Endodermal cell (in vitro differentiated cells): ENCODE data around the gene LOXL3. TPM values are rescaled to one million over a fixed set of nuclear protein-coding genes. Genes with fewer than 3 reads are reported as not detected.

Experiments used
- DNase-seq: peaks from one replicate; pipeline ENCODE4 v3.0.0-alpha.2; 2017
- H3K27ac ChIP-seq: 2 replicates; pipeline ENCODE4 v1.5.1; 2013; ENCODE audit warnings: mild to moderate bottlenecking, low read depth, low read length, moderate library complexity
- H3K27me3 ChIP-seq: 2 replicates; pipeline ENCODE4 v1.6.1; 2013; ENCODE audit warnings: mild to moderate bottlenecking, low read length, moderate library complexity; ENCODE audit not compliant: insufficient read depth, control insufficient read depth, poor library complexity, severe bottlenecking
- H3K36me3 ChIP-seq: 2 replicates; pipeline ENCODE4 v1.7.0; 2013; ENCODE audit warnings: mild to moderate bottlenecking, low read length, moderate library complexity; ENCODE audit not compliant: control insufficient read depth, insufficient read depth
- H3K4me1 ChIP-seq: one replicate; pipeline ENCODE4 v1.7.0; 2013; ENCODE audit warnings: low read length; ENCODE audit not compliant: control insufficient read depth, insufficient read depth
- H3K4me3 ChIP-seq: 2 replicates; pipeline ENCODE4 v1.5.1; 2013; ENCODE audit warnings: mild to moderate bottlenecking, low read length, moderate library complexity
- H3K9ac ChIP-seq: 2 replicates; pipeline ENCODE4 v1.6.1; 2013; ENCODE audit warnings: mild to moderate bottlenecking, low read length, moderate library complexity; ENCODE audit not compliant: poor library complexity, severe bottlenecking; ENCODE audit errors: extremely low read depth
- H3K9me3 ChIP-seq: 2 replicates; pipeline ENCODE4 v1.6.1; 2013; ENCODE audit warnings: mild to moderate bottlenecking, low read length, moderate library complexity; ENCODE audit not compliant: control insufficient read depth
- H3K27ac Mint-ChIP-seq: 2 replicates; pipeline ENCODE4 v1.8.0; 2020; ENCODE audit warnings: mixed read lengths
- H3K27me3 Mint-ChIP-seq: 2 replicates; pipeline ENCODE4 v1.8.0; 2021; ENCODE audit warnings: mild to moderate bottlenecking, mixed read lengths; ENCODE audit not compliant: insufficient read depth
- H3K36me3 Mint-ChIP-seq: 2 replicates; pipeline ENCODE4 v1.8.0; 2020; ENCODE audit warnings: low read depth, mixed read lengths
- H3K4me1 Mint-ChIP-seq: 2 replicates; pipeline ENCODE4 v1.8.0; 2020; ENCODE audit warnings: mixed read lengths
- H3K4me3 Mint-ChIP-seq: 2 replicates; pipeline ENCODE4 v1.8.0; 2020; ENCODE audit warnings: mild to moderate bottlenecking, moderate library complexity, mixed read lengths
- H3K9me3 Mint-ChIP-seq: 2 replicates; pipeline ENCODE4 v1.8.0; 2020; ENCODE audit warnings: mild to moderate bottlenecking, mixed read lengths
- WGBS, 2 experiments: methylation state at CpG; one replicate each; pipeline versions ENCODE4 v1.1.5 to v1.1.7; 2013; ENCODE audit warnings: missing lambda C conversion rate in 2 of 2, mixed read lengths in 1 of 2; ENCODE audit not compliant: insufficient coverage in 1 of 2, insufficient read length in 1 of 2; 5-methylcytosine and 5-hydroxymethylcytosine counted together
- total RNA-seq, 2 donors: library from RNA; stranded (reverse); fragmentation: NEBNext Ultra II Directional in 1 of 2; extraction: Animal tissue kit (Norgen Biotek cat#: 25700) in 1 of 2; gene quantifications; 2 replicates in 1 of 2; 3 replicates in 1 of 2; pipeline ENCODE4 v1.2.1, GENCODE V29; 2021
- TF ChIP-seq, protein P1 (sequence below): fragments of 200-600 bp; sonication (generic); conservative IDR thresholded peaks from 2 replicates; pipeline ENCODE4 v1.5.0; 2021; ENCODE audit warnings: antibody characterized with exemption, mild to moderate bottlenecking

LOXL3 gene
- total RNA-seq, 2 donors from 2014 or later = 5.4 to 7.6 TPM

DNA sequence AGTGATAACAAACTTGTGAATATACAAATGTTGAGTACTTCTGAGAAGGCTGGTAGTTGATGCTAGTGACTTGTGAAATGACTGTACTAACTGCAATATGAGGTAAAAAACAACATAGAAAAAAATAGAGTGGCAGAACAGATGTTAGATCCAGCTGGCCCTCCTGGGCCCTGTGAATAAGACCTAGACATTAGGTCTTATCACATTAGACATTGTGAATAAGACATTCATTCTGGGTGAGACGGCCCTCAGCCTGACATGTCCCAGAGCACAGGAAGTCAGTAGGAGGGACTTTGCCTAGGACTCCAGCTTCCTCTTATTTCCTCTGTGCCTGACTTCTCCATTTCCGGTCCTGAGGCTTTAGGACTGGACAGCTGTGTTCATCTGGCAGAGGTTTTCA is 23.7 kb upstream of the LOXL3 start:
- no peaks in the 10 kb centered on the region for H3K9me3 ChIP-seq
- Mint-ChIP-seq H3K9me3 (no peaks in the 10 kb centered on the region), H3K27me3 (peaks cover 14% of the 10 kb centered on the region), H3K4me3 (no peak overlapping the region), H3K27ac (no peak overlapping the region), H3K36me3 (no peaks in the 10 kb centered on the region), H3K4me1 (no peaks in the 10 kb centered on the region)
- peaks cover 45% of the 10 kb centered on the region for H3K27me3 ChIP-seq
- DNase-seq = no peak
- TF ChIP-seq, protein P1, sequence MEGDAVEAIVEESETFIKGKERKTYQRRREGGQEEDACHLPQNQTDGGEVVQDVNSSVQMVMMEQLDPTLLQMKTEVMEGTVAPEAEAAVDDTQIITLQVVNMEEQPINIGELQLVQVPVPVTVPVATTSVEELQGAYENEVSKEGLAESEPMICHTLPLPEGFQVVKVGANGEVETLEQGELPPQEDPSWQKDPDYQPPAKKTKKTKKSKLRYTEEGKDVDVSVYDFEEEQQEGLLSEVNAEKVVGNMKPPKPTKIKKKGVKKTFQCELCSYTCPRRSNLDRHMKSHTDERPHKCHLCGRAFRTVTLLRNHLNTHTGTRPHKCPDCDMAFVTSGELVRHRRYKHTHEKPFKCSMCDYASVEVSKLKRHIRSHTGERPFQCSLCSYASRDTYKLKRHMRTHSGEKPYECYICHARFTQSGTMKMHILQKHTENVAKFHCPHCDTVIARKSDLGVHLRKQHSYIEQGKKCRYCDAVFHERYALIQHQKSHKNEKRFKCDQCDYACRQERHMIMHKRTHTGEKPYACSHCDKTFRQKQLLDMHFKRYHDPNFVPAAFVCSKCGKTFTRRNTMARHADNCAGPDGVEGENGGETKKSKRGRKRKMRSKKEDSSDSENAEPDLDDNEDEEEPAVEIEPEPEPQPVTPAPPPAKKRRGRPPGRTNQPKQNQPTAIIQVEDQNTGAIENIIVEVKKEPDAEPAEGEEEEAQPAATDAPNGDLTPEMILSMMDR = no peak
- H3K9ac ChIP-seq = no peak overlapping the region
- H3K4me1 ChIP-seq = no peaks in the 10 kb centered on the region
- H3K27ac ChIP-seq = no peak overlapping the region
- H3K4me3 ChIP-seq = no peak overlapping the region
- H3K36me3 ChIP-seq = no peaks in the 10 kb centered on the region
- 88 to 100% methylated on average over 2 of the region's 2 CpGs for WGBS, 2 experiments

DNA sequence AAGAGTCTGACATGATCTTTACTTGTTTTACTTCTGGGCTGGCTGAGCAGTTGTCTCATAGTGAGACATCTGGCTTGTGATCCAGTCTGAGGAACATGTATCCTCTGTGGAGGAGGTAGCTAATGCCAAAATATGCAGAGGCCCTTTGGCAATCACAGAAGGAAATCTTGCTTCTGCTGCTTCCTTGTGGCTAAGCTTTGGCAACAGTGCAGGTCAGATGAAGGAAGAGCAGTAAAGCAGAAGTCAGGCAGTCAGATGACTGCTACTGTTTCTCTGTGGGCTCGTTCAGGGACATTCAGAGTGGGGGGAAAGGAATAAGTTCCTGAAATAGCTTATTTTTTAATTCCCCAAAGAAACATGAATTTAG is 23.1 kb upstream of the LOXL3 start:
- peaks cover 14% of the 10 kb centered on the region for H3K27me3 Mint-ChIP-seq
- no peak overlapping the region for H3K4me3 ChIP-seq
- no peak overlapping the region for H3K27ac ChIP-seq
- DNase-seq = no peak
- TF ChIP-seq, protein P1 = no peak
- no peaks in the 10 kb centered on the region for H3K9me3 ChIP-seq
- H3K4me3 Mint-ChIP-seq = no peak overlapping the region
- no peaks in the 10 kb centered on the region for H3K9me3 Mint-ChIP-seq
- no peaks in the 10 kb centered on the region for H3K4me1 ChIP-seq
- peaks cover 45% of the 10 kb centered on the region for H3K27me3 ChIP-seq
- H3K27ac Mint-ChIP-seq = no peak overlapping the region
- 100% methylated on average over 1 of the region's 1 CpG; no CpG with 5 or more reads in 1 of the 2 experiments for WGBS, 2 experiments
- H3K9ac ChIP-seq = no peak overlapping the region
- no peaks in the 10 kb centered on the region for H3K36me3 ChIP-seq
- H3K4me1 Mint-ChIP-seq = no peaks in the 10 kb centered on the region
- no peaks in the 10 kb centered on the region for H3K36me3 Mint-ChIP-seq

DNA sequence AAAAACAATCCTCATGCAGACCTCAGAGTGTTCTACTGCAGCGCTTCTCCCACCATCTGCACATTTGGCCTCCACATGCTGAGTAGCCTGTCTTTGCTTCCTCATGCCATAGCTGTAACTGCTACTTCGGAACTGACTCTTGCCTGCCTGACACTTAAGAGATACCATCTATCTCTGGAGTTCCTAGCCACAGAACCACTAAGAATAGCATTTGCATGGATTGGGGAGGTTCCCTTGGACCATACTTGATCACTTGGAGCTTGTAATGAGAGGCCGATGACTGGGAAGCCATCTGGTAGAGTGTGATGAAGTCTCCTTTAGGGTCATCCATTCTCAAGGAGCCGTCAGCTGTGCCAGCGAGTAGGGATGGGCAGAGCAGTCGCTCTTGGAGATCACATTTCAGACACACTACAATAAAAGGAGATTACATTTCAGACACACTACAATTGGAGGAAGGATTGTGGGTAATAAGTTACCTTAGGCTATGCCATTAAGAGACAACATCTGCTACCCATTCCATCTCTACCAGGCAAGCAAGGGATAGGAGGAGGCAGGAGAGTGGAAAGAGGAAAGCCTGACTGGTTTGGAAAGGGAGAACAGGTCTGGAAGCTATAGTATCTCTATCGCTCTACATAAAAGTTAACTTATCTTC is 22.6 kb upstream of the LOXL3 start:
- Mint-ChIP-seq H3K27me3 (peaks cover 14% of the 10 kb centered on the region), H3K36me3 (no peaks in the 10 kb centered on the region), H3K9me3 (no peaks in the 10 kb centered on the region), H3K4me3 (no peak overlapping the region), H3K27ac (no peak overlapping the region), H3K4me1 (no peaks in the 10 kb centered on the region)
- no peaks in the 10 kb centered on the region for H3K9me3 ChIP-seq
- TF ChIP-seq, protein P1 = no peak
- no peak overlapping the region for H3K27ac ChIP-seq
- H3K36me3 ChIP-seq = no peaks in the 10 kb centered on the region
- DNase-seq = no peak
- 92 to 96% methylated on average over 3 to 7 of the region's 7 CpGs for WGBS, 2 experiments
- H3K27me3 ChIP-seq = peaks cover 45% of the 10 kb centered on the region
- H3K9ac ChIP-seq = no peak overlapping the region
- no peak overlapping the region for H3K4me3 ChIP-seq
- no peaks in the 10 kb centered on the region for H3K4me1 ChIP-seq
